Gastroesophageal sphincter (tissue), 4 donors: ENCODE results near the gene IL1RAPL1. TPM values are rescaled to one million over a fixed set of nuclear protein-coding genes. Genes with fewer than 3 reads are reported as not detected.

Source experiments
- ATAC-seq: fragments of 150-250 bp; one replicate; pipeline ENCODE4 v1.9.1; 2016; ENCODE audit warnings: mild to moderate bottlenecking, moderate library complexity
- H3K27ac ChIP-seq, 4 donors: fragments of 200-600 bp; sonication (generic) in 3 of 4; 1 replicate in 3 of 4; 2 replicates in 1 of 4; pipeline ENCODE4 v1.5.1; 2016 to 2019
- H3K27me3 ChIP-seq: fragments of 200-600 bp; sonication (generic); one replicate; pipeline ENCODE4 v1.5.1; 2019
- H3K36me3 ChIP-seq, 2 donors: fragments of 200-600 bp; sonication (generic); one replicate each; pipeline ENCODE4 v1.5.1; 2019; ENCODE audit warnings: control low read depth in 1 of 2
- H3K4me1 ChIP-seq, 3 donors: fragments of 200-600 bp; sonication (generic); 1 replicate in 2 of 3; 2 replicates in 1 of 3; pipeline ENCODE4 v1.5.1; 2016 to 2019; ENCODE audit warnings: control low read depth in 2 of 3
- H3K4me3 ChIP-seq, 2 donors: fragments of 200-600 bp; sonication (generic); one replicate each; pipeline ENCODE4 v1.5.1; 2019; ENCODE audit warnings: mild to moderate bottlenecking in 1 of 2, moderate library complexity in 1 of 2
- H3K9me3 ChIP-seq, 3 donors: fragments of 200-600 bp; sonication (generic); one replicate each; pipeline ENCODE4 v1.5.1; 2017 to 2019; ENCODE audit warnings: control low read depth in 2 of 3
- EP300 ChIP-seq: sonication (generic); formaldehyde crosslinking; IDR thresholded peaks from one replicate; pipeline ENCODE4 v1.6.1; 2017; ENCODE audit warnings: antibody characterized with exemption, mild to moderate bottlenecking
- POLR2A ChIP-seq, 2 donors: fragments of 450-650 bp; IDR thresholded peaks; one replicate each; pipeline ENCODE4 v1.6.1; 2017; ENCODE audit warnings: antibody characterized with exemption in 2 of 2, mild to moderate bottlenecking in 2 of 2, moderate library complexity in 1 of 2
- POLR2AphosphoS5 ChIP-seq: sonication (generic); formaldehyde crosslinking; IDR thresholded peaks from one replicate; pipeline ENCODE4 v1.6.1; 2017; ENCODE audit warnings: antibody characterized with exemption
- WGBS, 2 donors: methylation state at CpG; one replicate each; pipeline ENCODE4 v1.1.5; 2018; ENCODE audit warnings: low coverage in 1 of 2; 5-methylcytosine and 5-hydroxymethylcytosine counted together
- total RNA-seq, 4 donors: library from RNA; depleted of rRNA; stranded (reverse); fragments of >200 nt; gene quantifications; one replicate each; pipeline ENCODE4 v1.1.0, GENCODE V29; 2016
- TF ChIP-seq, protein P1 (sequence below), 4 experiments: fragments of 200-600 bp in 2 of 4; fragments of 450-650 bp in 2 of 4; sonication (generic) in 1 of 4; IDR thresholded peaks; one replicate each; pipeline ENCODE4 v1.5.1; 2017 to 2019; ENCODE audit warnings: antibody characterized with exemption in 4 of 4, mild to moderate bottlenecking in 2 of 4, moderate library complexity in 2 of 4

IL1RAPL1 gene
- total RNA-seq, 4 donors from 2014 or later = 0.27 to 1.6 (median 0.44) TPM

DNA sequence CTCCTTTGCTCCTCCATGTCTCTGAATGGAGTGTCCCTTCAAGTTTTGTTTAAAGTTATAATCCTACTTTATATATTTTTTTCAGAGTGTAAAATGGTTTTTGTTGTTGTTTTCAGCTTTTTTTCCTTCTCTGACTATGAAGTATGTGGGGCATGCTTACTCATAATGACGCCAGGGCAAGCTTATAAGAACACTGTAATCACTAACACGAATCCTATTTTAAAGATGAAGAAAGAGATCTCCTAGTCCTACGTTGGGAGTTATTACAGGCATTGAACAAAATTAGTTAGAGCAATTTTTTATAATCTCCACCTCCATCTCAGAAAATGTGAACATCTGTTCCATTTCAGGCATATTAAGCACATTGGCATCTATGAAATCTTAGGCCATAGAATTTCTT lies 1360.0 kb downstream of the IL1RAPL1 start:
- Histone ChIP-seq H3K36me3 (no peaks in the 10 kb centered on the region), H3K27me3 (no peaks in the 10 kb centered on the region), H3K4me3 (no peak overlapping the region), H3K4me1 (no peaks in the 10 kb centered on the region), H3K27ac (no peak overlapping the region), H3K9me3 (no peaks in the 10 kb centered on the region)
- TF ChIP-seq POLR2A (IDR thresholded peaks at IDR 0.05) (no peak), POLR2AphosphoS5 (no peak), EP300 (no peak)
- TF ChIP-seq, protein P1, sequence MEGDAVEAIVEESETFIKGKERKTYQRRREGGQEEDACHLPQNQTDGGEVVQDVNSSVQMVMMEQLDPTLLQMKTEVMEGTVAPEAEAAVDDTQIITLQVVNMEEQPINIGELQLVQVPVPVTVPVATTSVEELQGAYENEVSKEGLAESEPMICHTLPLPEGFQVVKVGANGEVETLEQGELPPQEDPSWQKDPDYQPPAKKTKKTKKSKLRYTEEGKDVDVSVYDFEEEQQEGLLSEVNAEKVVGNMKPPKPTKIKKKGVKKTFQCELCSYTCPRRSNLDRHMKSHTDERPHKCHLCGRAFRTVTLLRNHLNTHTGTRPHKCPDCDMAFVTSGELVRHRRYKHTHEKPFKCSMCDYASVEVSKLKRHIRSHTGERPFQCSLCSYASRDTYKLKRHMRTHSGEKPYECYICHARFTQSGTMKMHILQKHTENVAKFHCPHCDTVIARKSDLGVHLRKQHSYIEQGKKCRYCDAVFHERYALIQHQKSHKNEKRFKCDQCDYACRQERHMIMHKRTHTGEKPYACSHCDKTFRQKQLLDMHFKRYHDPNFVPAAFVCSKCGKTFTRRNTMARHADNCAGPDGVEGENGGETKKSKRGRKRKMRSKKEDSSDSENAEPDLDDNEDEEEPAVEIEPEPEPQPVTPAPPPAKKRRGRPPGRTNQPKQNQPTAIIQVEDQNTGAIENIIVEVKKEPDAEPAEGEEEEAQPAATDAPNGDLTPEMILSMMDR (IDR thresholded peaks at IDR 0.05) = no peak
- no peak for ATAC-seq
- WGBS, 2 donors = 52 to 79% methylated on average over 3 of the region's 3 CpGs

DNA sequence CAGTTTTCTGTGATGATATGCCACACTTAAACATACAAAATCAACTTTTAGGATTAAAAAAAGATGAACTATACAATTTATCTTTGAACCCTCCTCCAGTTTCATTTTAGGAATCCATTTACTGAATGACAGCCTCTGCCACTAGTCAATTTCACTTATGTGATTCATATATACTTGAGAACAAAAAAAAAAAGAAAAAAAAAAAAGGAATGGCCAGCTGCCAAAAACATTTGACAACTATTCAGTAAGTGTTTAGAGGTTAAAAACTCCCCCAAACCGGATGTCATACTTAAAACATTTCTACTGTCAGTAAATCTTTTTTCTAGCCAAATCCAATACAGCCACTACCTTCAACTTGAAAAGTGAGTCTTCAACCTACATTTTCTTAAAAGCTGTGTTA lies 1361.4 kb downstream of the IL1RAPL1 start:
- TF ChIP-seq POLR2A (IDR thresholded peaks at IDR 0.05) = no peak
- TF ChIP-seq, protein P1 (IDR thresholded peaks at IDR 0.05) = no peak
- no peak for TF ChIP-seq EP300
- no peak for TF ChIP-seq POLR2AphosphoS5
- 8 to 13% methylated on average over 1 of the region's 1 CpG for WGBS, 2 donors

DNA sequence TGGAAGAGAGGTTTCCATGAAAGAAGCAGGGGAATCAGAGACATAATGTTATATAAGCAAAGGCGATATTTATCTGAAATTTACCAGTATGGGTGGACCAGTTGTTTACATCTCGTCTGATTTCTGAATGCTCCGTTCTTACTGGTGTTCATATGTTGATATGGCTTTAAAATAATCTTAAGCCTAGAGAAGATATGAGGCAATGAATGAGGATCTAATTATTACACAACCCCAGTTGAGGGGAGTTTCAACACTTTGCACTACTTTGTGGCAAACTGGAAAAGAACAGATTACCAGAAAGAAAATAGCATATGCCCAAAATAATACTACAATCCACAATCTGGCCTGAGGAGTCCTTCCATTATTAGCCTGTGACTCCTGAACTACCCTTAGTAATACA lies 1364.8 kb downstream of the IL1RAPL1 start:
- no peaks in the 10 kb centered on the region for H3K4me1 ChIP-seq
- H3K4me3 ChIP-seq = no peak overlapping the region
- H3K27ac ChIP-seq = no peak overlapping the region
- no peaks in the 10 kb centered on the region for H3K9me3 ChIP-seq
- 53 to 81% methylated on average over 3 of the region's 3 CpGs for WGBS, 2 donors
- ATAC-seq = no peak
- TF ChIP-seq, protein P1 (IDR thresholded peaks at IDR 0.05) = no peak
- TF ChIP-seq EP300 (no peak), POLR2AphosphoS5 (no peak), POLR2A (IDR thresholded peaks at IDR 0.05) (no peak)
- H3K36me3 ChIP-seq = no peaks in the 10 kb centered on the region
- no peaks in the 10 kb centered on the region for H3K27me3 ChIP-seq

More for the DNA sequence above, 1361.4 kb downstream of the IL1RAPL1 start:
- ATAC-seq = no peak
- Histone ChIP-seq H3K36me3 (no peaks in the 10 kb centered on the region), H3K27me3 (no peaks in the 10 kb centered on the region), H3K4me1 (no peaks in the 10 kb centered on the region), H3K9me3 (no peaks in the 10 kb centered on the region), H3K4me3 (no peak overlapping the region), H3K27ac (no peak overlapping the region)

DNA sequence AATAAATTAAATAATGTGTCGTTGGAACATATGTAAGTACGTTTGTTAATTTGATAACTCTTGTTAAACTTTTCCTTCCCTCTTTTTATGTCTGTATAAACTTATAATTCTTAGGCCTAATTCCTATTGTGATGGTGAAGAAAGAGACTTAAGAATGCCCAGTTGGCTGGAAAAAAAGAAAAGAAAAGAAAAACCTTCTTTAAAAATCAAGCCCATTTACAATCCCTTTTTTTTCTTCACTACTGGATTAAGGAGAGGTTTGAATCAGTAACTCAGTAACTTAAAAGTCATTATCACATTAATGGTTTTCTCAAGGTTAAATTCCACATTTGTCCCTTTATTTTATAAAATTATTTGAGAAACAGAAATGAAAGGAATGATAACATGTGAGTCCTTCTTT lies 1374.8 kb downstream of the IL1RAPL1 start:
- no peak for ATAC-seq
- TF ChIP-seq EP300 (no peak), POLR2AphosphoS5 (no peak), POLR2A (IDR thresholded peaks at IDR 0.05) (no peak)
- TF ChIP-seq, protein P1 (IDR thresholded peaks at IDR 0.05) = no peak
- Histone ChIP-seq H3K9me3 (no peaks in the 10 kb centered on the region), H3K27me3 (no peaks in the 10 kb centered on the region), H3K4me1 (no peaks in the 10 kb centered on the region), H3K27ac (no peak overlapping the region), H3K36me3 (no peaks in the 10 kb centered on the region), H3K4me3 (no peak overlapping the region)
- 44 to 82% methylated on average over 2 of the region's 2 CpGs for whole genome bisulfite sequencing, 2 donors

DNA sequence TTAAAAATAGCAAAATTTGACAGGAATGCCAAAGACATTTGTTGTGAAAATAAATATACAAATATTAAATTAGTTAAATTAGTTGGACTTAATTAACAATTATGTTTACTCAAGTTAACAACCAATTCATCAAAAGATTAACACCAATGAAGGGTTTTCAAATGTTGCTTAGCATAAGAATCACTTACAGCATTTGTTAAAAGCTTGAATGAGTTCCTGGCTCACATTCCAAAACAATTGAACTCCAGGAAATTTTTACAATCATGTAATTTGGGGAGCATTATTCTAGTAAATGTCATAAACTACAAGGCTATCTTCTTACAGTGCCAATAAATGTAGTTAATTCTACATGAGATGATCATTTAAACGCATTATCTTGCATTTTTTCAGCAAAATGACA lies 1378.4 kb downstream of the IL1RAPL1 start:
- no peaks in the 10 kb centered on the region for H3K9me3 ChIP-seq
- no peak overlapping the region for H3K27ac ChIP-seq
- no peaks in the 10 kb centered on the region for H3K36me3 ChIP-seq
- H3K27me3 ChIP-seq = no peaks in the 10 kb centered on the region
- no peak for ATAC-seq
- TF ChIP-seq POLR2A (IDR thresholded peaks at IDR 0.05) (no peak), EP300 (no peak), POLR2AphosphoS5 (no peak)
- TF ChIP-seq, protein P1 (IDR thresholded peaks at IDR 0.05) = no peak
- H3K4me1 ChIP-seq = no peaks in the 10 kb centered on the region
- no peak overlapping the region for H3K4me3 ChIP-seq
- 31 to 100% methylated on average over 1 of the region's 1 CpG for WGBS, 2 donors
